Fibroblast of skin of left biceps (primary cell): ENCODE results near the gene INPP5A.
"Not testable (repeated sequence)": the region's sequence is repeated elsewhere in the genome, so short reads cannot be mapped to it uniquely, and the experiment has no call there.

Source experiments
- DNase-seq, 2 experiments: peaks; one replicate each; pipeline ENCODE4 v3.0.0-alpha.2; 2013; ENCODE audit warnings: low read depth in 2 of 2

The INPP5A gene

DNA sequence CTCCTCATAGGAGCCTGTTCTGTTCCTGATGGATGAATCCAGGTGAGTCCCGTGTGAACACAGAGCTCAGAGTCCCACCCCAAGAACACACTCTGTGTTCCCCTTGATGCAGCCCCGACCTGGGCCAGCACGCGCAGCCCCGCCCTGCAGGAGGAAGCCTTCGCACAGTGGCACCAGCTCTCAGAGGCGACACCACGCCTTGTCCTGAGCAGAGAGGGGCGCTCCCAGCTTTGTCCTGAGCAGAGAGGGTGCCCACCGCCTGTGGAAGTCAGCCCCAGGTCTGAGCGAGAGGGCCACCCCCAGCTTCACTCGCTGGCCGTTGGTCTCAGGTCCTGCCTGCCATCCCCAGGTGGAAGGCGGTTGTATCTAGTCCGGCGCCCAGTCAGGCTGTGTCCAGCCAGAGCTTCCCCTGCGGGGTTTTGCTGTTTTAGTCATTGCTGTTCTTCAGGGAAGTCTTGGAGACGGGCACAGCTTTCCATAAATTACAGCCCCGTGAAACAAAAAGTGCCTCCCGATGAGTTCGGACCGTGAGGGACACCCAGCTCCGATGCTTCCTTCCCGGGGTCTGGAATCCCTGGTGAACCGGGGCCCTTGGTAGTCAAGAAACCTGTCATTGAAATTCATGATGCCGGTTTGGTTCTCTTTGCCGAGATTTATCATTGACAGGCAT, 204.7 kb downstream of the INPP5A start:
- no peak for DNase-seq

GRCh38 chr10:132742837-132743194, 205.2 kb downstream of the INPP5A start:
- no peak for DNase-seq

- not testable (repeated sequence) for DNase-seq
Observed at GRCh38 chr10:132743196-132743924, 205.8 kb downstream of the INPP5A start.

DNA sequence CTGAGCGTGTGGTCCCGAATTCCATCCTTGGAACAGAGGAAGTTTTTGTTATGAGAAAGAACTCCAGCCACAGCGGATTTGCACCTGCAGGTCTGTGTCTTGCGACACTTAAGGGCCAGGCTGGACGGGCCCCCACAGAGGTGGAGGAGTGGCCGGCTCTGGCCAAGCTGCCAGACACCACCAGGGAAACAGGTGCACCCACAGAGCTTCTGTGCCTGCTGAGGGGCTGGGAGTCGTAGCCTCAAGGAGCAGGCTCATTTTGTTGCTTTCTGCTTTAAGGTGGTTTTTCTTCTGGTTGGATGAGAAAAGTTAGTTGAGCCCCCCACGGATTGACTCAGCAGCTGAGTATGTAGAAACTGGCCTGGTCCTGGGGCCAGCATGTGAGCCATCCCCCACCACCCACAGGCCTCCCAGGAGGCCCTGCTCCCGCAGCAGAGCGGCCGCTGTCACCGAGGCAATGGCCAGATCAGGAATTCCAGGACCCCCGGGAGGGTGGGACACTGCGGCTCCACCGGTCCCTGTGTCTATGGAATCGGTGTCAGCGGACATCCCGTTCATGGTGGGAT, 206.4 kb downstream of the INPP5A start:
- no peak for DNase-seq

DNA sequence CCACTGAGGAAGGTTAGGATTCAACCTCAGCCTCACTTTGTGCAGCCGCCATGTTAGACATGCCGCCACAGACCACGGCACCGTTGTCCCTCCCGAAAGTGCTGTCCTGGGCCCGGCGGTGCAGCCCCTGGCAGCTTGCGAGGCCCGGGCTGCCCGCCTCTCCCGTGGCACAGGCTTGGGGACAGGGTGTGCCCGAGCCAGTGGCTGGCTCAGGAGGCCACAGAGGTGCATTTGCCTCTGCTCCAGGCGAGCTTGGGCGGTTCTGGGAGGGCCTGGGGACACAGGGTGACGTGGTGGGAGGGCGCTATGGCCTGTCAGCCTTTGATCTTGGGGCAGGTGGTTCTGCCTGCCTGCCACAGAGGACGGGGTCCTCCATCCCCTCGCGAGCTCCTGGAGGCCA, 207.3 kb downstream of the INPP5A start:
- DNase-seq = no peak

- DNase-seq = no peak
Observed at GRCh38 chr10:132745511-132745910, 207.9 kb downstream of the INPP5A start.

DNA sequence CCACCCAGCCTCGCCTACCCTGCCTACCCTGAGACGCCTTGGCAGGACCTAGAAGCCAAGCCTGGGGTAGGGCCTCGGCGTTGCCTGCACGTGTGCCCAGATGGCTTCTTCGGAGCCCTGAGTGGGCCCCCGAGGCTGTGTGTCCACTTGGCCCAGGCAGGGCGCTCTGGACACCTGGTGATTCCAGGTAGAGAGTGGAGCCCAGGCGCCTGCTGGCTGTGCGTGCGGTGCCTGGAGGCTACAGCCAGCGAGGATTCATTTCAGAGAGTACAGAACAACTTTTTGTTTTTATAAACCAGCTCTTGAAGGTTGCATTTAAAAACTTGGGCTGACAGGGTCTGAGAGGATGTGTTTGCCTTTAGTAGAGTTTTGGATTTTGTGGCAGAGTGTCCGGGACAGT, 208.4 kb downstream of the INPP5A start:
- no peak for DNase-seq

GRCh38 chr10:132746386-132746785, 208.8 kb downstream of the INPP5A start:
- DNase-seq = no peak

- no peak for DNase-seq
Observed at GRCh38 chr10:132746801-132747625, 209.4 kb downstream of the INPP5A start.

GRCh38 chr10:132748135-132748534, 210.5 kb downstream of the INPP5A start:
- no peak for DNase-seq

GRCh38 chr10:132748545-132749370, 211.2 kb downstream of the INPP5A start:
- no peak for DNase-seq

DNA sequence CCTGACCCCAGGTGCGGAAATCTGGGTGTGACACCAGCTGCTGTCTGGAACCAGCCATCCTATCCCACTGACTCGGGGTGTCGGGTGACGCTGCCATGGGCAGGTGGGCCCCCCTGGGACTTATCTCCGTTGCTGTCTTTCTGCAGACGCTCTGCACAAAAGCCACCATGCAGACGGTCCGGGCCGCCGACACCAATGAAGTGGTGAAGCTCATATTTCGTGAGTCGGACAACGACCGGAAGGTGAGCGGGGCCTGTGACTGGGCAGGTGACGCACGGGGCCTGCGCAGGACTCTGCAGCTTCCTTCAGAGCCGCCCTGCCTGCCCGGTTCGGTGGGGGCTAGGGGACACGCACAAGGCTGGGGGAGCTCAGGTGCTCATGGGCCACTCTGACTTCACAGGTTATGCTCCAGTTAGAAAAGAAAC, 211.8 kb downstream of the INPP5A start:
- DNase-seq = no peak

GRCh38 chr10:132750936-132751335, 213.3 kb downstream of the INPP5A start:
- DNase-seq = no peak

DNA sequence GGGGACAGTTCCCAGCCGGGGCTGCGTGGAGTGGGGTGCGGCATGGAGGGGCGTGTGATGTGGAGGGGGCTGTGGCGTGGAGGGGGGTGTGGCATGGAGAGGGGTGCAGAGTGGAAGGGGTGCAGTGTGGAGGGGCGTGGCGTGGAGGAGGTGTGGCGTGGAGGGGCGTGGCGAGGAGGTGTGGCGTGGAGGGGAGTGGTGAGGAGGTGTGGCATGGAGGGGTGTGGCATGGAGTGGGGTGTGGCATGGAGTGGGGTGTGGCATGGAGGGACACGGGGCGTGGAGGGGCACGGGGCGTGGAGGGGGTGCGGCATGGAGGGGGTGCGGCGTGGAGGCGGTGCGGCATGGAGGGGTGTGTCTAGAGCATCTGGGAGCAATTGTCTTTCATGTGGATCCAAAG, 214.8 kb downstream of the INPP5A start:
- no peak for DNase-seq

DNA sequence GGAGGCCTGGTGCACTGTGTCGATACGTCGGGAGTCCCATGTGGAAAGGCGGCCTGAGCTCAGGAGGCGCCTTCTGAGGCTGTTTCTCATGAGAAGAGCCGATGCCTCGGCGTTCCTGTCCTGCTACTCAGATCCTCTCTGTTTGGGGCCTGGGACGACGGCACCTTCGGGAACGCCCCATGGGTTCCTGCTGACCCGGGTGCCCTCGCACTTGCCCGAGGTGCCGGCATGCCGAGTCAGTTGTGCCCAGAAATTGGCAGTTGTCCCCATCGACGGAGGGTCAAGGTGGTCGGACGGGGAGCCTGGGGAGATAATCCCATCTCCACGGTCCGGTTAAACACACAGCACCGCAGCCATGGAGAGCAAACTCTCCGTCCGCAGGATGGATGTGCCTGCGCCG, 215.4 kb downstream of the INPP5A start:
- DNase-seq = no peak

- DNase-seq = no peak
Observed at GRCh38 chr10:132753596-132753995, 216.0 kb downstream of the INPP5A start.

DNA sequence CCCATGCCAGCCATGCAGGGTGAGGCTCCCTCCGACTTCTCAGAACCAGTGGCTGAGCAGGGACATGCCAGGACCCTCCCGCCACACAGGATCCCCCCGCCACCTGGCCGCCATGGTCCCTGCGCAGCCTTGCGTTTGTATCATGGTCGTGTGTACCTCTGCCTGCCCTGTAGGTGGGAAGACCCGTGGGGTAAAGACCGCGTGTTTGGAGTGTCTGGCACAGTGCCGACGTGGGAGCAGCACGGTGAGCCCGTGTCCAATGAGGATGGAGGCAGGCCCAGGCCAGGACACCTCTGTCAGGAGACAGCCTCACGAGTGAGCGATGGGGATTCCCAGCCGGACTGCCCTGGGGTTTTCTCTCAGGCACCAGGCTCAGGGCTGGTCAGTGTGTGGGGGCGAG, 216.5 kb downstream of the INPP5A start:
- DNase-seq = no peak

- DNase-seq = no peak
Observed at GRCh38 chr10:132755166-132755711, 217.7 kb downstream of the INPP5A start.

DNA sequence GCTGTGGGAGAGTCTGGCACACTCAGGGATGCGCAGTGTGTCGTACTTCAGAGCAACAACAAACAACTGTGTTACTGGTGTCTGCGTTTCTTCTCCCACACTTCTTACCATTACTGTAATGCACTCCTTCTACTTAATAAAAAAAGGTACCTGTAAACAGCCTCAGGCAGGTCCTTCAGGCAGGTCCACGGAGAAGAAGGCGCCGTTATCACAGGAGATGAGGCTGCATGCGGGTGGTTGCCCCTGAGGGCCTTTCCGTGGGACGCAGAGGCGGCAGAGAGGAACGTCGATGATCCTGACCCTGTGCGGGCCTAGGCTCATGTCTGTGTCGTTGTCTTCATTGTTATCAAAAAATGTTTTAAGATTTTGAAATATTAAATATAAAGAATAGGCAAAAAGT, 219.0 kb downstream of the INPP5A start:
- DNase-seq = no peak

- no peak for DNase-seq
Observed at GRCh38 chr10:132757171-132757570, 219.6 kb downstream of the INPP5A start.

DNA sequence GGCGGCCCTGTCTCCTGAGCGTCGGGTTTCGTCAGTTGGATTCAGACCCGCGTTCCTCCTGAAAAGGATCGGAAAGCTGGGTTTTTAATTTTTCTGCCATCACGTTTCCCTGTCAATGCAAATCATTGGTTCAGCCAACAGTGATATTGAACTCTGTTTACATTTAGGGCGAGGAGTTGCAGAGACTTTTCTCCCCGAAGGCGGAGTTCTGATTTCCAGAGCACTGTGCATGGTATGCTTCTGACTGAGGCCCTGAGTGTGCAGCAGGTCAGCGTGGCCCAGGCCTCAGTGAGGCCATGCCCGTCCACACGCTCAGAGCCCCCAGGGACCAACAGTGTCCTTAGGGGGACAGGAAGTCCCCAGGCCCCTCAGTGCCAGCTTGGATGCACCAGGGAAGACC, 221.3 kb downstream of the INPP5A start:
- no peak for DNase-seq
